ENCODE results near the gene MAPK4.
"Not testable (repeated sequence)": the region's sequence is repeated elsewhere in the genome, so short reads cannot be mapped to it uniquely, and the experiment has no call there.

The MAPK4 gene

DNA sequence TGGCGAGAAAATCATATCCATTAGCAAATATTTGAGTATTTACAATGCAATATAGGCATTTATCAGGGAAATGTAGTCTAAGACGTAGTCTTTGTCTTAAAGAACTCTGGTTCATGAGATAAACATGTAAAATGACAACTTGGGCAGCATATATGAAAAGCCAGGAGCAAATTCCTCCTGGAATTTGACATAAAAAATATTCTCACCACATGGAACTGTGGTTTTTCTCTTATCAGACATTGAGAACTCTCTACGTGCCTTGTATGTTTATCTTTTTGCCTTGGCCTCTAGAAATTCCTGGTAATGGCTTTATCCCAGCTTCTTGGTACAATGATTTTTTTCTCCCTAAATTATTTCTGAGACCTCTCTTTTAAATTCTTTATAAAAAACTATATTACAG lies 2.8 kb downstream of the MAPK4 start:
- TF ChIP-seq, protein P1, sequence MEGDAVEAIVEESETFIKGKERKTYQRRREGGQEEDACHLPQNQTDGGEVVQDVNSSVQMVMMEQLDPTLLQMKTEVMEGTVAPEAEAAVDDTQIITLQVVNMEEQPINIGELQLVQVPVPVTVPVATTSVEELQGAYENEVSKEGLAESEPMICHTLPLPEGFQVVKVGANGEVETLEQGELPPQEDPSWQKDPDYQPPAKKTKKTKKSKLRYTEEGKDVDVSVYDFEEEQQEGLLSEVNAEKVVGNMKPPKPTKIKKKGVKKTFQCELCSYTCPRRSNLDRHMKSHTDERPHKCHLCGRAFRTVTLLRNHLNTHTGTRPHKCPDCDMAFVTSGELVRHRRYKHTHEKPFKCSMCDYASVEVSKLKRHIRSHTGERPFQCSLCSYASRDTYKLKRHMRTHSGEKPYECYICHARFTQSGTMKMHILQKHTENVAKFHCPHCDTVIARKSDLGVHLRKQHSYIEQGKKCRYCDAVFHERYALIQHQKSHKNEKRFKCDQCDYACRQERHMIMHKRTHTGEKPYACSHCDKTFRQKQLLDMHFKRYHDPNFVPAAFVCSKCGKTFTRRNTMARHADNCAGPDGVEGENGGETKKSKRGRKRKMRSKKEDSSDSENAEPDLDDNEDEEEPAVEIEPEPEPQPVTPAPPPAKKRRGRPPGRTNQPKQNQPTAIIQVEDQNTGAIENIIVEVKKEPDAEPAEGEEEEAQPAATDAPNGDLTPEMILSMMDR (IDR thresholded peaks at IDR 0.05; ENCODE audit: extremely low read depth, insufficient read depth, missing control alignments) = no peak
- in situ Hi-C loops (cut with MboI; ENCODE audit: low pct_unique_long_range_greater_than_20kb, low sequenced_read_pairs, unreplicated experiment) = no loop called here
- DNase-seq (ENCODE audit: low spot score) = no peak

DNA sequence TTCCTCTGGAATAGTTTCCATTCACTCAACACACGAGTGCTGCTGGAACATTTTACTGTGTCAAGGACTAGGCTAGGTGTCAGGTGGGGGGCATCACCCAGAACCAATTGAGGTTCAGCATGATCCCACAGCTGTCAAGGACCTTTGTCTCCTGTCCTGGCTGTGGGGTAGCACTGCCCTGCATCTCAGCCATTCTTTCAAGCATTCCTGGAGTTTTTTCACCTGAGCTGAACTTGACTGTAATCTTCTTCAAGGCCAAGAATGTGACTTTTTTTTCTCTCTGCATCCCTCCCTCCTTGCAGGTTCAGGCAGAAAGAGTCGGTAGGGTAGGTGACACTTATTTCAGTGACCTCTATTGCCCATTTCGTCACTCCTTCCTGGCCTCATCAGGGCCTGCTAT lies 3.5 kb downstream of the MAPK4 start:
- TF ChIP-seq, protein P1 (IDR thresholded peaks at IDR 0.05; ENCODE audit: extremely low read depth, insufficient read depth, missing control alignments) = no peak
- DNase-seq (ENCODE audit: low spot score) = no peak
- in situ Hi-C loops (cut with MboI; ENCODE audit: low pct_unique_long_range_greater_than_20kb, low sequenced_read_pairs, unreplicated experiment) = no loop called here

DNA sequence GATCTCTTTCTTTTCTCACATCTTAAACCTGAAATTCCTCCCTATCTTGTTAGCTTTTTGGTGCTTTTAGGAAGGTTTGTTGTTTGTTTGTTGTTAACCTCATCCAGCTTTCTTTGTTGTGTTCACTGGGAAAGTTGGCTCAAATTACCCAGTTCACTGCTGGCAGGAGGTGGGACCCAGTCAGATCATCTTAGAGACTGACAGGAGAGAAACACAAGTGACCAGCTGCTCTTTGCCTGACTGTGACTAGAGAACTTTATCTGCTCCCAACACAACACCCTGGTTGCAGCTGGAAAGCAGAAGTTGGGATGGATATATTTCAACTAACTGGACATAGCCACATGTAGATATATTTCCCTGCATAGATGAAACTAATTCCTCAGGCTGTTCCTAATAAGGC lies 10.0 kb downstream of the MAPK4 start:
- TF ChIP-seq, protein P1 (IDR thresholded peaks at IDR 0.05; ENCODE audit: extremely low read depth, insufficient read depth, missing control alignments) = no peak
- no peak for DNase-seq (ENCODE audit: low spot score)
- in situ Hi-C loops (cut with MboI; ENCODE audit: low pct_unique_long_range_greater_than_20kb, low sequenced_read_pairs, unreplicated experiment) = no loop called here

DNA sequence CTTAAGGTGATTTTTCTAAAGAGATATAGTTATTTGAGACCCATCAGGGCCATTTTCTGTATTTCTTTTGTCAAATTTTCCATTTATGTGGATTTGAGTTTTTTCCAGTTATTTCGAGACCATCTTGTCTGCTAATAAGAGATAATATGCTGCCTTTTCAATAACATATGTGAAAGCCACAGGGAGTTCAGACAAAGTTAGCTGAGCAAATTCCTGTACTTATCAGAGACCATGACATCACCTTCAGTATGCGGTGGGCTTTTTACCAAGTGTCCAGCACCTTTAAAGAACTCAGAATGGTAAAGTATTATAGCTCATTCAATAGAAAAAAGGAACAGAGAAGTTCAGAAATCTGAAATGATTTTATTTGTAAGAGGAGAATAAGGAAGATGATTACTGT lies 11.7 kb downstream of the MAPK4 start:
- in situ Hi-C loops (cut with MboI; ENCODE audit: low pct_unique_long_range_greater_than_20kb, low sequenced_read_pairs, unreplicated experiment) = no loop called here
- no peak for DNase-seq (ENCODE audit: low spot score)
- TF ChIP-seq, protein P1 (IDR thresholded peaks at IDR 0.05; ENCODE audit: extremely low read depth, insufficient read depth, missing control alignments) = no peak

GRCh38 chr18:50573196-50573595 lies 13.3 kb downstream of the MAPK4 start:
- DNase-seq (ENCODE audit: low spot score); in situ Hi-C loops (cut with MboI; ENCODE audit: low pct_unique_long_range_greater_than_20kb, low sequenced_read_pairs, unreplicated experiment): not testable (repeated sequence)

- TF ChIP-seq, protein P1 (IDR thresholded peaks at IDR 0.05; ENCODE audit: extremely low read depth, insufficient read depth, missing control alignments) = peak; percentile 17
Measured at GRCh38 chr18:50573679-50574078, 13.8 kb downstream of the MAPK4 start.

GRCh38 chr18:50578030-50578429 lies 18.1 kb downstream of the MAPK4 start:
- TF ChIP-seq, protein P1 (IDR thresholded peaks at IDR 0.05; ENCODE audit: extremely low read depth, insufficient read depth, missing control alignments) = no peak
- in situ Hi-C loops (cut with MboI; ENCODE audit: low pct_unique_long_range_greater_than_20kb, low sequenced_read_pairs, unreplicated experiment) = no loop called here
- no peak for DNase-seq (ENCODE audit: low spot score)

More at GRCh38 chr18:50573679-50574078, 13.8 kb downstream of the MAPK4 start:
- in situ Hi-C loops (cut with MboI; ENCODE audit: low pct_unique_long_range_greater_than_20kb, low sequenced_read_pairs, unreplicated experiment) = no loop called here
- DNase-seq (ENCODE audit: low spot score) = no peak

Data from GM13977 (cell line).